Pancreas (tissue), 10 donors: ENCODE data around the gene PTTG1. TPM values are rescaled to one million over a fixed set of nuclear protein-coding genes. Genes with fewer than 3 reads are reported as not detected.

ENCODE experiments used
- ATAC-seq, 4 donors: fragments of 200-7000 bp; cut with Tn5 transposase; one replicate each; pipeline versions ENCODE4 v1.8.0 to v1.9.1; 2020; ENCODE audit warnings: mild to moderate bottlenecking in 4 of 4, moderate library complexity in 4 of 4
- DNase-seq, 6 donors: peaks; one replicate each; pipeline ENCODE4 v3.0.0-alpha.2; 2020
- FAIRE-seq: peaks from 2 replicates; lab custom pipeline; 2012; peaks lifted over from hg19 to GRCh38; lab: Jason Lieb, UNC
- H3K27ac ChIP-seq, 4 donors: fragments of 200-600 bp; sonication (generic); 1 replicate in 3 of 4; 2 replicates in 1 of 4; pipeline versions ENCODE4 v1.5.0 to v1.8.0; 2020
- H3K27me3 ChIP-seq, 4 donors: fragments of 200-600 bp; one replicate each; pipeline ENCODE4 v1.8.0; 2021
- H3K36me3 ChIP-seq, 3 donors: fragments of 200-600 bp; sonication (generic) in 1 of 3; one replicate each; pipeline versions ENCODE4 v1.5.0 to v1.8.0; 2020 to 2021
- H3K4me1 ChIP-seq, 3 donors: fragments of 200-600 bp; one replicate each; pipeline ENCODE4 v1.8.0; 2021
- H3K4me3 ChIP-seq, 4 donors: fragments of 200-600 bp; sonication (generic) in 2 of 4; one replicate each; pipeline versions ENCODE4 v1.5.0 to v1.8.0; 2020 to 2021
- H3K9me3 ChIP-seq, 4 donors: fragments of 200-600 bp; one replicate each; pipeline ENCODE4 v1.8.0; 2021
- CTCF ChIP-seq, 4 donors: fragments of 200-600 bp; sonication (generic) in 3 of 4; IDR thresholded peaks; one replicate each; pipeline versions ENCODE4 v1.5.0 to v1.8.0; 2021; ENCODE audit warnings: antibody characterized with exemption in 4 of 4
- WGBS, 2 donors: extraction: QIAGEN DNeasy Blood & Tissue Kit; methylation state at CpG; one replicate each; pipeline ENCODE4 v1.1.7; 2013; 5-methylcytosine and 5-hydroxymethylcytosine counted together
- intact Hi-C, 3 donors: fragments of 100-400 bp; cut with DNase I; formaldehyde crosslinking; loops; one replicate each; pipeline versions ENCODE4 v1.11.1 to v1.14.2; 2022
- polyA plus RNA-seq, 2 donors: library from polyadenylated mRNA; stranded (reverse); fragments of 200-250 nt; gene quantifications; one replicate each; pipeline ENCODE4 v1.2.3, GENCODE V29; 2013
- total RNA-seq, 6 donors: library from RNA; stranded (reverse); fragmentation: NEBNext Ultra II Directional in 4 of 6; extraction: Animal tissue kit (Norgen Biotek cat#: 25700) in 4 of 6; gene quantifications; one replicate each; pipeline versions ENCODE4 v1.2.1 to v1.2.4, GENCODE V29; 2021 to 2023
- donor health status: healthy with polysubstance abuse.
- donor health status: DM: no; HTN: no; CAD: no; lungs with moderate emphysema.
- donor health status: DM: no; HTN: no; CAD: no.
- donor health status: control.
- donor health status: control.
- donor health status: Bipolar disorder and iron deficiency.
- donor health status: DM: yes; HTN: yes; CAD: no.
- donor health status: DM: no; HTN: no; CAD: no.
- donor health status: DM: no; HTN: no; CAD: no.
- donor health status: DM: yes; HTN: yes; CAD: no.

PTTG1 gene
- total and polyA plus RNA-seq, 8 donors = 0.31 to 2.7 (median 1.3) TPM; not detected in 1

- TF ChIP-seq CTCF (IDR thresholded peaks at IDR 0.05) = no peak
- DNase-seq = no peak
- intact Hi-C loops = no loop called here
- no peak for ATAC-seq
- no peaks in the 10 kb centered on the region for H3K27me3 ChIP-seq
- H3K9me3 ChIP-seq = no peaks in the 10 kb centered on the region
- H3K4me3 ChIP-seq = no peak overlapping the region
- peaks cover 6 to 24% (median 9%) of the 10 kb centered on the region in 3 donors for H3K4me1 ChIP-seq
- H3K27ac ChIP-seq = no peak overlapping the region
- no peak for FAIRE-seq
- H3K36me3 ChIP-seq = no peaks in the 10 kb centered on the region
Observed at GRCh38 chr5:160420331-160420610, 1.4 kb upstream of the PTTG1 start.

GRCh38 chr5:160423099-160423498 is 1.4 kb downstream of the PTTG1 start:
- intact Hi-C loops = no loop called here
- WGBS, 2 donors = 36 to 41% methylated on average over 2 of the region's 2 CpGs
- H3K27me3 ChIP-seq = no peaks in the 10 kb centered on the region
- ATAC-seq = no peak
- H3K9me3 ChIP-seq = no peaks in the 10 kb centered on the region
- DNase-seq = no peak
- H3K4me3 ChIP-seq = no peak overlapping the region
- no peak for FAIRE-seq
- H3K36me3 ChIP-seq = no peaks in the 10 kb centered on the region
- H3K27ac ChIP-seq = no peak overlapping the region
- TF ChIP-seq CTCF (IDR thresholded peaks at IDR 0.05) = no peak
- H3K4me1 ChIP-seq = peaks cover under 1 to 12% (median 6%) of the 10 kb centered on the region in 3 donors

- DNase-seq = no peak
- 93% methylated on average over 4 of the region's 4 CpGs for WGBS, 2 donors
Observed at GRCh38 chr5:160427607-160428006, 6.0 kb downstream of the PTTG1 start.

GRCh38 chr5:160432196-160432595 is 10.5 kb downstream of the PTTG1 start:
- ATAC-seq = no peak
- Histone ChIP-seq H3K27me3 (no peaks in the 10 kb centered on the region), H3K4me1 (no peaks in the 10 kb centered on the region), H3K27ac (no peak overlapping the region), H3K9me3 (no peaks in the 10 kb centered on the region), H3K4me3 (no peak overlapping the region), H3K36me3 (no peaks in the 10 kb centered on the region)
- DNase-seq = no peak
- WGBS, 2 donors = 92 to 96% methylated on average over 4 of the region's 4 CpGs
- no peak for FAIRE-seq
- intact Hi-C loops = loop anchor here in 1 of 3 donors (10.0 kb wide), 1 partner anchor 353 kb away; no protein-coding TSS in a partner anchor
- no peak for TF ChIP-seq CTCF (IDR thresholded peaks at IDR 0.05)

More at GRCh38 chr5:160427607-160428006, 6.0 kb downstream of the PTTG1 start:
- intact Hi-C loops = no loop called here
- no peaks in the 10 kb centered on the region for H3K27me3 ChIP-seq
- H3K4me1 ChIP-seq = no peaks in the 10 kb centered on the region
- H3K4me3 ChIP-seq = no peak overlapping the region
- no peak overlapping the region for H3K27ac ChIP-seq
- TF ChIP-seq CTCF (IDR thresholded peaks at IDR 0.05) = no peak
- no peaks in the 10 kb centered on the region for H3K9me3 ChIP-seq
- H3K36me3 ChIP-seq = no peaks in the 10 kb centered on the region
- FAIRE-seq (no peak), ATAC-seq (no peak)

GRCh38 chr5:160432787-160433186 is 11.1 kb downstream of the PTTG1 start:
- WGBS, 2 donors = 78 to 80% methylated on average over 7 of the region's 7 CpGs
- H3K4me1 ChIP-seq = no peaks in the 10 kb centered on the region
- no peak for ATAC-seq
- no peak for FAIRE-seq
- H3K4me3 ChIP-seq = no peak overlapping the region
- no peaks in the 10 kb centered on the region for H3K9me3 ChIP-seq
- DNase-seq = no peak
- intact Hi-C loops = loop anchor here in 1 of 3 donors (10.0 kb wide), 1 partner anchor 352 kb away; no protein-coding TSS in a partner anchor
- H3K27ac ChIP-seq = no peak overlapping the region
- no peaks in the 10 kb centered on the region for H3K36me3 ChIP-seq
- no peak for TF ChIP-seq CTCF (IDR thresholded peaks at IDR 0.05)
- H3K27me3 ChIP-seq = no peaks in the 10 kb centered on the region
